Activated T-cell treated with anti-CD3 and anti-CD28 coated beads for 48 hours (primary cell): ENCODE data around the gene ACAP2.
"Not testable (repeated sequence)": the region's sequence is repeated elsewhere in the genome, so short reads cannot be mapped to it uniquely, and the experiment has no call there.

Source experiments
- DNase-seq: peaks from one replicate; pipeline ENCODE4 v3.0.0-alpha.2; 2020; ENCODE audit warnings: low read depth

The ACAP2 gene

DNA sequence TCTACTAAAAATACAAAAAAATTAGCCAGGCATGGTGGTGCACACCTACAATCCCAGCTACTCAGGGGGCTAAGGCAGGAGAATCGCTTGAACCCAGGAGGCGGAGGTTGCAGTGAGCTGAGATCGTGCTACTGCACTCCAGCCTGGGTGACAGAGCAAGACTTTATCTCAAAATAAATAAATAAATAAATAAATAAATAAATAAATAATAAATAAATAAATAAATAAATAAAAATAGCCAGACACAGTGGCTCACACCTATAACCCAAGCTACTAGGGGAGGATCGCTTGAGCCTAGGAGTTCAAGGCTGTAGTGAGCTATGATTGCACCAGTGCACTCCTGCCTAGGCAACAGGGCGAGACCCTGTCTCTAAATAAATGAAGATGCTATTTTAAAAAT lies 152.2 kb downstream of the ACAP2 start:
- DNase-seq = not testable (repeated sequence)

DNA sequence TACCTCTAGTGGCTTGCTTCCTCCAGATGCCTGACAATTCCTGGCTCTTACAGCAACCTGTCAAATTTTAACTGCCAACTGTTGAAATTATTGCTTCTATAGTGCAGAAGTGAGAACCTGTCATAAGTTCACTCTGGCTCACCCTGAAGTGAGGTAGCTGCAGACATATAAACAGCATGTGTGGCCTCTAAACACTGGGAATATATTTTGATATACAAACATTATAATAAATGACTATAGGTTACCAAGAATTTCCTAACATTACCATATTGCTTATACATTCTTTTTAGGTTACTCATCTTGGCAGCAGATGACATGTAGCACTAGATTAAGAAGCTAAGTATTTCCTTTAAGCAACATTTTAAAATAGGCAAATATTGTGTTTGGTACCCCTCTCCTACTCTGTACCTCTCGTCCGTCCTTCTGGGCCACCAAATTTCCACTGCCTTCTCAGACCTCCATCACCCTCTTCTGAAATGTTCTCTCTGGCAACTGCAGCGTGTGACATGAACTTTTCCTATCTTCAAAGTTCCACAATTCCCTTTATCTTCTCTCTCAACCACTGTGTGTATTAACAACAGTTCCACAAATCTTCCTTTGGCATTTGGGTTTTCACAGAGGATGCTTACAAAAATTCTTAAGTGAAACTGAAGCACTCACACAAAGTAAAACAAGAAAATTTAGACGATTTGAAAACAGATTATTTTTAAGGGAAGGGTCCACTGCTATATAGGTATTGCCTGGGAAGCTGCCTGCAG lies 156.5 kb downstream of the ACAP2 start:
- DNase-seq = no peak

DNA sequence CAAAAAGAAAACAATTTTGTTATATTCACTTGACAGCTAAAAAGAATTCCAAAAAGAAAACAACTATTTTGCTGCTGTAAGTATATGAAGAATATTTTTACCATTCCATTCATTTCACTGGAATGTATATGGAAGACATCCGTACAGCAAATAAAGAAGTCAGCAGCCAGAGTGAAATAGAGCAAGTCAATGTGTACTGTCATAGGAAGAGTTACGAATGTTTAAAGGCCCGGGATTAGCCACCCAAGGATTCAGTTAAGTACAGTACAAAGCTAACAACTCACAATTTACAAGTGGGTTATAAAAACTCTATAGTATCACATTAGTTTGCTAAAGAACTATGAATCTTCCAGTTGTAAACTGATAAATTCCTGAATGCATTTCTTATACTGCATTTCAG lies 157.4 kb downstream of the ACAP2 start:
- no peak for DNase-seq

DNA sequence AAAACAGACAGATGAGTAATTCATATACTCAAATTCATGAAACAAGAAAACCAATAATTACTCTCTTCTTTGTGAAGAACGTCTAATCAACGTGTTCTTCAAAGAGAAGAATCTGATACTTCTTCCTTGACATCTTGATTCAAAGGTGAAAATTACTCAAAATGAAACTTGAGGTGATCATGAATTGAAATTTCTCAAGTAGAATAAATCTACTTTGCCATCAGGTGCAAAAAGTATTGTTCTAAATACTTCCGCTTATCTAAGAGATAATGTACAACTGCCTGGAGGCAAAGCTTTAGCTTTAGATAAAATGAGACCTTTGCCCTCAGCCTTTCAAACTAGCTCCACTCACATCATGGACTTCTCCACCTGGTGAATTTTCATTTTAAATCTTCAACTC lies 158.0 kb downstream of the ACAP2 start:
- DNase-seq = no peak

DNA sequence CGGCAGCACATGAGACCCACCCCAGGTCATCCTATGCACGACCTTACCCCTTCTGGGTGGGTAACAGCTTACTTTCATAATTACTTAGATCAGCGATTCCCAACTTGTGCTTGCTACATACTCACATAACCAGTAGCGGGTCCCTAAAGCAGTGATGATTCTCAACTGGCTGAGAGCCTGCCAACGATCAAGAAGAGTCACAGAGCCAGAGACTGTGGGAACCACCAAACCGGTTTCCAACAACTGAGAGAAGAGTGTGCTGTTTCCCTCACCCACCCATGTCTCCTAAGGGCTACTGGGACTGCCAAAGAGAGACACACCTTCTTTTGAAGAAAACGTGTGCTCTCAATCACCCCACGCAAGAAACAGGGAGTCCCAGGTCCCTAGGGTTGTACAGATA lies 159.9 kb downstream of the ACAP2 start:
- DNase-seq = no peak

DNA sequence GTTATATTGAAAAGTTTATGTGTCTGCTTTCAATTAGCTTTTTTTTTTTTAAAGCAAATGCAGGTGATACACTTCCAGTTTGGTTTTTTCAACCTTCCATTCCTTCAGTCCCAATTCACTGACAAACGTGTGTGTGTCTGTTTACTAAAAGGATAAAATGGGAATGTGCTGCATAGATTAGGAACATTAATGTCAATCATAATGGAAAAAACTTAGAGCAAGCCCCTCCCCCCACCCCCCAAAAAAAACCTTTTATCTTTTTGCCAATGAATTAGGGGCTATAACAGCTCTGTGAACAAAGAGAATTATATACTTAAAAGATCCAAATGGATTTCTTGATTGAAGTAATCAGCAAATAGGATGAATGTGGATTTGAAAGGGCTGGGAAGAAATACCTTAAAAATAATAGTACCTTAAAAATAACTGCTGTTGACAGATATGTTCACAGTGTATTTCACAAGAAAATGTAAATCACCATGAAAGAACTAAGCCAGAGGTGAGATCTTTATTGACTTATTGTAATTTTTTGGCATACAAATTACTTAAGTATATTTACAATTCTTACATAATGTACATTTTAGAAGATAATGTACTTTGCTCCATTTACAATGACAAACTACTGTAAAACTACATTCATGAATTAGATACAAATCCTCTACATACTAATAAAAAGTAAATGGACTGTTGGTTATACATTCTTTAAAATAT lies 168.4 kb downstream of the ACAP2 start:
- DNase-seq = no peak

DNA sequence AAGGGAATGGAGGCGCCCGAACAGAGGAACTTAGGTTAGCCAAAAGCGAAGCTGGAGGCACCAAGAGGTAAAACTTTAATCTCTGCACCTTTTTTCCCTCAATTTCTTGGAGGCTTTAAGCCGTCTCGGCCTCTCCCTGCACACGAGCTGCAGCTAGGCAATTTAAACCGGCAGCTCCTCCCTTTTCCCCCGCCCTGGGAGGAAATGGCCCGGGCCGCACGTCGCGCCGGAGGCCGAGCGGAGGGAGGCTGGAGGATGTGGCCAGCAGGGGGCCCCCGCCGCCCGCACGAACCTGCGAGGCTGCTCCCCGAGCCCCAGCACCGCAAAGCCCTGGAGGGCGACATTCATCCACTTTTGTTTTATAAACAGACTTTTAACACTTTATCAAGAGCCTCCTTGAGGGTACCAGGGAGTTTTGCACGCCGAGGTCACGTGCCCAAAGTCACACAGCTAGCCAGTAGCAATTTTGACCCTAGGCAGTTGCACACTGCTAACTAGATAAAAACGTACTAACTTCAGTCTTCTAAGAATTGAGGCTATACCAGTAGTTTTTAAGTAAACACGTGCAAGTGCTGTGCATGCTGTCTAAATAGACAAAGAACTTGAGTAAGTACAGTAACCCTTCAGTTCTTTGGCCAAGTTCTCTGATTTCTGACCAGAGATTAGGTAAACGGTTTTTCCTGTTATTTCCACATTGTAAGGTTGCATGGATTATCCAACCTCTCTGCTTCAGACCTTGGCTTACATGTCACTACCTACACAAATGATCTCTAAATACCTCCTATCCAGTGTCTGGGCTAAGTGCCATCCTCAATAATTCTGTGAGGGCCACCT lies 171.2 kb downstream of the ACAP2 start:
- peak; percentile 89 for DNase-seq

DNA sequence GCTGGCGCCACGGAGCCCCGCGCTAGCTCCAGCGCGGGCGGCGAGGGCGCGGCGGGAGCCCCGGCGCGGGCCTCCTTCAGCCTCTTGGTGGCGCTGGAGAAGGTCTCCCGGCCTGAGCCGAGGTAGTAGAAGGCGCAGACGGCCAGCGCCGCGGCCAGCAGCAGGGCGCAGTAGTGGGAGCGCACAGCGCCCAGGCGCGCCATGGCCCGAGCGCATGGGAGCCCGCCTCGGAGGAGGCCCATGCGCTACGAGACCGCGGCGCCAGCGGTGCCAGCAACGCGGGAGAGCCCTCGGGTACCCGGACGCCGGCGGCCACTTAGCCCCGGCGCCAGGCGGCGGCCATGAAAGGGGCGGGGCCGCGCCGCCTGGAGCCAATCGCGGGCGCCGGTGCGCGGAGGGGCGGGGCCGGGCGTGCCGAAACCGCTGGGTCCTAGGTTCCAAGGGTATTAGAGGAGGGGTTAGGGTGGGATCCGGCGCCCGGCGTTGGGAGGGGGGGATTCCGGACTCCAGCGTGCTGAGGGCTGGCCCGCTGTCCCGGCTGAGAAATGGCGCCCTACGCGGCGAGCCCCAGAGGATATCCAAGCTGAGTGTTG lies 171.9 kb downstream of the ACAP2 start, which contains the start of gene XXYLT1:
TSS of gene XXYLT1 (minus strand) at position 343 of the 593 bp plus-strand sequence. CDS start at position 242, 101 bp downstream.
- peak; percentile 91 for DNase-seq

DNA sequence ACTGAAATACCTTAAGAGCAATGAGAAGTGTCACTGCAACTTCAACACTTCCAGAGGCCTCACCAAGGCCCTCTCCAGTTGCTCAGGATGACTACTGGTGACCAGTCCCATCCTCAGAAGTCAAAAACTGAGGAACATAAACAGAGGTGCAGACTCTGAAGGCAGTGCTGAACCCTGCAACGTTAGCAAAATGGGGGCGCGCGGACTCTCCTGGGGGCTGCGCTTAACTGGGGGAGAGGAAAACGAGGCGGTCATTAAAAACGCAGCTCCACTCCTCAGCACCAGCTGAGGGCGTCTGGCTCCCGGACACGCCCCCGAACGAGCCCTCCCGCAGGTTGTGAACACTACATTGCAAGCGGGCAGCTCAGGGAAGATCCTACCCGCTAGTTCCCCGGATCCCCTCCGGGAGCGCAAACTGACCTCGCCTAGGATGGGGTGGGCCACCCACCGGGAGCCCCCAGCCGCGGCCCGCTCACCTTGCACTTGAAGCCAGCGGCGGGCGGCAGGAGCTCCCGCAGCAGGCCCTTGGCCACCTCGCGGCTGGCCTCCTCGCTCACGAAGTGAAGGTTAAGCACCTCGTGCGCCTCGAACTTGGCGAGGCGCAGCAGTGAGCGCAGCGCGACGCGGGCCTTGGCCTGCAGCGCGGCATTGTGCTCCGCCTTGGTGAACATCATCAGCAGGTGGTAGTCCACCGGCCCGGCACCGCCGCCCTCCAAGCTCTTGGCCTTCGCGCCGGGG lies 172.6 kb downstream of the ACAP2 start:
- DNase-seq = peak; percentile 45

DNA sequence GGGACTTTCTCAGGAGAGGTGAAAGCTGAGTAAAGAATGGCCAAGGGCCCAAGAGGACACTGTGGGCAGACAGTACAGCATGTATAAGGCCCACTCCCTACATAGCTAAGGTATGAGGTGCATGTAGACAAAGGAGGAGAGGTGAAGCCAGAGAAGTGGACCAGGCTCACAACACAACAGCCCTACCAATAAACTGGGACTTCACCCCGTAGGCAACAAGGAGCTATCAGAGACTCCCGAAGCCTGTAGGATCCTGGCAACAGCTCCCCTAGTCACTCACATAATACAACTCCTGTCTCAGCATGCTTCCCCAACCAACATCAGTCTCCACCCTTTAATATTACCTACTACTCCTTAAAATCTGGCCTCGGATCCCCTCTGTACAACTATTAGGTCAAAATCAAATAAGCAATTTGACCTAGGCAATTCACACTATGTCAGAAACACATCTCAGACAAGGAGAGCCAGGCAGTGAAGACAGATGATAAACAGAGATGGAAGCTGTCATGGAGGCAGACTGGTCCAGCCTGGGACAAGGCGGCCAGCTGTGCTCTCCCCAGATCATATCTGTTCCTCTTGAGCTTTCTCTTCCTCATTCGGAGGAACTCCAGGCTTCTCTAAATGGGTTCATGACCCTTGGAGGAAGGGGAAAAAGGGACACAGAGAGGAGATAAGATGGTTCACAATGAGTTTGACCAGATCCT lies 173.3 kb downstream of the ACAP2 start:
- DNase-seq = no peak

DNA sequence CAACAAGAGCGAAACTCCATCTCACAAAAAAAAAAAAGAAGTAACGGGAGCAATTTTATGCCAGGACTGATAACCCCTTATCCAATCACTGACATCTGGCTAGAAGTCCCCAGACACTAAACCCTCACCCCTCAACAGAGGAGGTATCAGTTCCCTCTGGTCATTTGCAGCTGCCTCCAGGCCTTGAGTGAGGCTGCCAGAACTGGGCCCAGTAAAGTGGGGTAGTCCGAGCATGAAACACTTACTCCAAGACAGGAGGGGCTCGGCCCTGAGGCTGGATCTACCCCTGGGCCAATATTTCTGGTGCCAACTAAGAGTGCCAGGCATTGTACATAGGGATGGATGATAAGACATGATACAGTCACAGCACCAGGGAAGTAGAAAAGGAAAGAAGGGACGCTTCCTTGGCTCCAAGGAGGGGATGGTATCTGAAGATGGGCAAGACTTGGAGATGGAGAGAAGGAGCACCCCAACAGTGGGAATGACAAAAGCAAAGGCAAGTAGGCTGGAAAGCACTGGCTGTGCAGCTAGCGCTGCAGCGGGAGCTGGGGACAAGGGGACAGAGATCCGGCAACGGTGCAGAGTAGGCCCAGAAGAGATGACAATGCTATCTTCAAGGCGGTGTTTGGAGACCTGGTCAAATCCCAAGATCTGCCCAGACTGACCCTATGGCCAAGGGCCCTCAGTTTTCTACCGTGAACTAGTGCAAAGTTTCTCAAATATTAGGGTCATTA lies 174.1 kb downstream of the ACAP2 start:
- no peak for DNase-seq

DNA sequence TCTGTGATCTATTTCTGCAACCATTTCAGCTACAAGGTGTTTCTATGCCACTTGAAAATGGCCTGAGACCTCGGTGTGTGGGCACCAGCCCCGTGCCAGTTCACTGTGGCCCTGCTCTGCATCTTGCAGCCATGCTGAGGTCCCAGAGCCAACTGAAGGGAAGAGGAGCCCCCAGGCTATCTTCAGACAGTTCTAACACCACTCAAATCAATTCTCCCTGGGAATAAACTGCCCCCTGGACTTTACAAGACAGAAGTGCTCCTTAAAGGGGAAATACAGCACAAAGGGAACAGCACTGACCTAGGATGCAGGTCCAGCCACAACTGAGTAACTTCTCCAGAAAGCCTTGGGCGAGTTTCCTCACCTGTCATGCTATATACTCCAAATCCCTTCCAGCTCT lies 175.7 kb downstream of the ACAP2 start:
- no peak for DNase-seq

DNA sequence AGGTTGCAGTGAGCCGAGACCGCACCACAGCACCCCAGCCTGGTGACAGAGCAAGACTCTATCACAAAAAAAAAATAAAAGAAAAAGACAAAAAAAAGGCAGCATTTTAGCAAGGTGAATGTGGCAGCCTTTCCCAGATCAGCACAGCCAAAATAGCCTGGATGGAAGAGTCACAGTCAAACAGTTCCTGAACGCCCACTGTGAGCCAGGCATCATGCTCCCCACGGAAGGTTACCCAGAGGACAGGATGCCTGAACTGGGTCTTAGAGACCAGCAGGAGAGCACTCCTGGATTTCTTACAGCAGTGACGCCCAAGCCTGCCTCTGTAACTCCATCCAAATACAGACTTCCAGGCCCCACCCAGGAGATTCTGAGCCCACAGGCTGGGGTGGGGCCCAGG lies 176.4 kb downstream of the ACAP2 start:
- no peak for DNase-seq

DNA sequence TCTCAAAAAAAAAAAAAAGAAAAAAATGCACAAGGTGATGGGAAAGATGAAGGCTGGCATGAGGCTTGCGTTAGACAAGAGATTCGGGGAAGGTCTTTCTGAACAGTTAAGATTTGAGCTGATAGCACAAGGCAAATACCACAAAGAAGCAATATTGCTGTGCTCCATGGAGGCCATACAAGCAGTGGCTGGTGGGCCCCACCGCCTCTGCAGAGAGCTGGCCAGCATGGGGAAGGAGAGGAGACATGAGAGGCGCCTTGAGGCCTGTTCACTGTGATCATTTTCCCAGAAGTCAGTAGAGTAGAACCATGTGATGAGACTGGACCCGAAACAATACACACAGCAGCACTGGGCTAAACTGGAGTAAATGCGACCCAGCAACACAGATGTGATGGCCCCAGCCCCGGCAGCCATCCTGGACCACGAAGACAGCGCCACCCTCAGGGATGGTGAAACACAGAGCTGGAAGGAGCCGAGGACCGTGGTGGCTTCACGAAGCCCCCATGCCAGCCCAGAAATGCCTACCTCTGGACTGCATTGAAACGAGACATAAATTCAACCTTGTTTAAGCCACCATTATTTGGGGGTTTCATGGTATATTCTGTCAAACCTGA lies 177.3 kb downstream of the ACAP2 start:
- no peak for DNase-seq

DNA sequence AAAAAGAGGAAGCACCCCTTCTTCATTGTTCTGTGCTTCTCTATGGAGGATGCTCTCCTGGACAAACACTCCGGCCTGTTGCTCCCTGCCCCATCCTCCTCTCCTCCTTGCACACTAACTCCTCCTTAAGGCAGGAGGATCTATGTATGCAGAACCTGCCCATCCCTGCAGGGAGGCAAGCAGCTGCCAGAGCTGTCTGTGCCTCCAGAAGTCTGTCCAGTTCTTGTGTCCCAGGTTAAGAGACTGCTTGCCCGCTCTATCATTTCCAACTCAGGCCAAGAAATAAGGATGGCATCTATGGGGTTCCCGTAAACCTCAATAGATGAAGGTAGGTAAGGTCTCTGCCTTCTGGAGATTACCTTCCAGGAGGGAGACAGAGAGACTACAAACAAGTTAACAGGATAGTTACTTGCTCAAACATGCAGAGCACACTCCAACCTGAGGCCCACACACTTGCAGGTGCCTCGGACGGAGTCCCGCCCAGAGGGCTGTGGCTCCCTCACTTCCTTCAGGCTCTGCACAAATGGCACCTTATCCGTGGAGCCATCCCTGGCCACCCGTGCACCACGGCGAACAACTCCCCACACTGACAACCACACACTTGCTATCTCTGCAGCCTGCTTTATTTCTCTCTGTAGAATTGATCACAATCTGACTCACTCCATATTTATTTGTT lies 178.8 kb downstream of the ACAP2 start:
- DNase-seq = no peak

DNA sequence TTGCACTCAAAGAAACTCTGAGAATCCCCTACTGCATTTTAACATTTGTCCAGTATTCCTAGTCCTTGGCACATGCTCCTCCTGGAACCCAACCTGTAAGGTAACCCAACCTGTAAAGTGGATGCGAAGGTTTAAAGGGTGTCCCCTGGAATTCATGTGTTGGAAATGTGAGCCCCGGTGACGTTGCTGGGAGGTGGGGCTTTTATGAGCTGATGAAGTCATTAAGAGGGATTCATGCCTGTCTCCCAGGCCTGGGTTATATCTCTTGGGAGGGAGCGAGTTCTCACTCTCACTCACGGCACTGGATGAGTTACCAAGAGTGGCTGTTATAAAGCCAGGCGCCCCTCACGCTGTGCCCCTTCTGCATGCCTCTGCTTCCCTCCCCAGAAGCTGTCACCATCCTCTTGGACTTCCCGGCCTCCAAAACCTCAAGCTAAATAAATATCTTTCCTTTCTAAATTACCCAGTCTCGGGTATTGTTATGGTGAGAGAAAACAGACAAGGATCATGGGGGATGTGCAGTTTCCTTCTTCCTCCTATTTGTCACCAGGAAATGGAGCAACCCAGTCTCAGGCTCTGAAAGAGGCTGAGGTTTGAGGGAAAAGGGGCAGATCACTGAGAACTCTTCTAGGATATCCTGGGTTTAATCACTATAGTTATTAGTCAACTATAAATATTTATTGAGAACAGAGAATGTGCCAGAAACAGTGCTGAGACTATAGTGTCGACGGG lies 179.5 kb downstream of the ACAP2 start:
- no peak for DNase-seq

DNA sequence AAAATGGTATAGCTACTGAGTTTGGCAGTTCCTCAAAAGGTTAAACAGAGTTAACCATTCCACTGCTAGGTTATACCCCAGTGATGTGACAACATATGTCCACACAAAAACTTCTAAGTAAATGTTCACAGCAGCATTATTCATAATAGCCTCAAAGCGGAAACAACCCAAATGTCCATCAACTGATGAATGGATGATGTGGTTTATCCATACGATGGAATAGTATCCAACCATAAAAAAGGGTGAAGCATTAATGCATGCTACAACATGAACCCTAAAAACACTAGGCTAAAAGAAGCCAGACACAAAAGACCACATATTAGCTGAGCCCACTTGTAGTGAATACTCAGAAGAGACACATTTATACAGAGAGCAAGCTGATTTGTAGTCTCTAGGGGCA lies 180.9 kb downstream of the ACAP2 start:
- no peak for DNase-seq

DNA sequence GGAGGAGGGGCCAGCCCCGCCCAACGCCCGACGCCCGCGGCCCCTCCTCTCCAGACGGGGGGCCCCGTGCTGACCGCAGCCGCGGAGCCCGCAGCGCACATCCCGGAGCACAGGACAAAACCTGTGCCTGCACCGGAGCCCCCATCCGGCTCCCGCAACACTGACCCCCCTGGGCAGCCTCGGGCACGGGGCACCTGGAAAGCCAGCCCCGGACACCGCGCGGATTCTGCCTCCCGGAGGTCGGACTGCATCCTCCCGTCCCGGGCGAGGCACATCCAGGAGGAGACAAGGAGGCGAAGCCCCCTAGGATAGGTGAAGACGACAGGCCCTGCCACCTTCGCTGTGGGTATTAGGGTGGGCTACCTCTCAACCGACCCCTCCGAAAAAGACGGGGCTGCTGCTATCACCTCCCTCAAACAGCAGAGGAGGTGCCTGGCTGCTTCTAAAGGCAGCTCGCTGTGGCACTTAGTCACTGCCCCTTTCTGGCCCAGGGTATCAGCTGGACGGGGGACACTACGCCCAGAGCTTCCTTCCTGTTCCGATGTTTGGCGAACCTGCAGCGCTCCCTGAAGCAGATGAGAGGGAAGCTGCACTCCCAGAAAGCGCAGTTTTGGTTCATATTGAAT lies 182.4 kb downstream of the ACAP2 start:
- peak; percentile 11 for DNase-seq
